ENCODE measurements around the gene POLA1. TPM values are rescaled to one million over a fixed set of nuclear protein-coding genes. Genes with fewer than 3 reads are reported as not detected.

Gene POLA1
- total RNA-seq, 1 donor from 2014 or later: 12.3 TPM

DNA sequence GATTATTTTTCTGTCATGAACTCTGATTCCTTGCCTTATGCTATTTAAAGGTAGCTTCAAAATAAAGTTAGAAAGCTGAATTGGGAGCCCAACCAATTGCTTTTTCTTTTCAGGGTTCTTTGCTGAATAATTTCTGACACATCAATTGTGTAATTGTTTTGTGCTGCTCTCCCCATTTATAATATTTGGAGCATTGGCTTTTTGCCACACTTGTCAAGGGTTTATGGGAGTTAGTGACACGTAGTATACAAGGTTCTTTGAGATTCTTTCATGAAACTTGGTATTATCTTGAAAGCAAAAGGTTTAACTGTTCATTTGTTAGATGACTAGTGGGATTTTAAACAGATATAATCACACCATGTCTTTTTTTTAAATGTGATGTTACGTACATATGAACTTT is 80.9 kb downstream of the POLA1 start:
- ATAC-seq: no peak
- Histone ChIP-seq H3K4me3 (no peak overlapping the region), H3K9me3 (no peaks in the 10 kb centered on the region), H3K4me1 (no peaks in the 10 kb centered on the region), H3K27ac (no peak overlapping the region), H3K27me3 (ENCODE audit: low read depth) (no peaks in the 10 kb centered on the region), H3K36me3 (no peaks in the 10 kb centered on the region)
- intact Hi-C loops (cut with DNase I): no loop called here
- TF ChIP-seq, protein P1, sequence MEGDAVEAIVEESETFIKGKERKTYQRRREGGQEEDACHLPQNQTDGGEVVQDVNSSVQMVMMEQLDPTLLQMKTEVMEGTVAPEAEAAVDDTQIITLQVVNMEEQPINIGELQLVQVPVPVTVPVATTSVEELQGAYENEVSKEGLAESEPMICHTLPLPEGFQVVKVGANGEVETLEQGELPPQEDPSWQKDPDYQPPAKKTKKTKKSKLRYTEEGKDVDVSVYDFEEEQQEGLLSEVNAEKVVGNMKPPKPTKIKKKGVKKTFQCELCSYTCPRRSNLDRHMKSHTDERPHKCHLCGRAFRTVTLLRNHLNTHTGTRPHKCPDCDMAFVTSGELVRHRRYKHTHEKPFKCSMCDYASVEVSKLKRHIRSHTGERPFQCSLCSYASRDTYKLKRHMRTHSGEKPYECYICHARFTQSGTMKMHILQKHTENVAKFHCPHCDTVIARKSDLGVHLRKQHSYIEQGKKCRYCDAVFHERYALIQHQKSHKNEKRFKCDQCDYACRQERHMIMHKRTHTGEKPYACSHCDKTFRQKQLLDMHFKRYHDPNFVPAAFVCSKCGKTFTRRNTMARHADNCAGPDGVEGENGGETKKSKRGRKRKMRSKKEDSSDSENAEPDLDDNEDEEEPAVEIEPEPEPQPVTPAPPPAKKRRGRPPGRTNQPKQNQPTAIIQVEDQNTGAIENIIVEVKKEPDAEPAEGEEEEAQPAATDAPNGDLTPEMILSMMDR (IDR thresholded peaks at IDR 0.05): no peak
- DNase-seq: no peak

DNA sequence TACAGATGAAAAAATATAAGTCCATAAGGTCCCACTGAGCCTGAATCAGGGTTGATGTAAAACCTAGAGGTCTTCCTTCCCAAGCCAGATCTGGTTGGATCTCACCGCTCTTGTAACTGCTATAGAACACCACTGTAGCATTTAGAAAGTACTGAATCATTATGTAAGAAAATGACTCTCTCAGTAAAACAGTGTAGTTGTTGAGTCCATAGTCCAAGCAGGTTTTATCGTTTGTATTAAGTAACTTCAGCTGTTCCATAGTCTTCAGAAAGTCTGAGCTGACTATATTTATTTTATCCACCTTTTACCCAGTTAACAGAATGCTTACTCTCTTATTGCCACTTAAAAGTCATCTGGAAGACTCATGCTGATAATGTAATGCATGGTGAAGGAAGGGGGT is 82.2 kb downstream of the POLA1 start:
- no peak overlapping the region for H3K27ac ChIP-seq
- TF ChIP-seq, protein P1 (IDR thresholded peaks at IDR 0.05): no peak
- no peak overlapping the region for H3K4me3 ChIP-seq
- no peaks in the 10 kb centered on the region for H3K9me3 ChIP-seq
- H3K4me1 ChIP-seq: no peaks in the 10 kb centered on the region
- H3K27me3 ChIP-seq (ENCODE audit: low read depth): no peaks in the 10 kb centered on the region
- intact Hi-C loops (cut with DNase I): no loop called here
- ATAC-seq (no peak), DNase-seq (no peak)
- no peaks in the 10 kb centered on the region for H3K36me3 ChIP-seq

DNA sequence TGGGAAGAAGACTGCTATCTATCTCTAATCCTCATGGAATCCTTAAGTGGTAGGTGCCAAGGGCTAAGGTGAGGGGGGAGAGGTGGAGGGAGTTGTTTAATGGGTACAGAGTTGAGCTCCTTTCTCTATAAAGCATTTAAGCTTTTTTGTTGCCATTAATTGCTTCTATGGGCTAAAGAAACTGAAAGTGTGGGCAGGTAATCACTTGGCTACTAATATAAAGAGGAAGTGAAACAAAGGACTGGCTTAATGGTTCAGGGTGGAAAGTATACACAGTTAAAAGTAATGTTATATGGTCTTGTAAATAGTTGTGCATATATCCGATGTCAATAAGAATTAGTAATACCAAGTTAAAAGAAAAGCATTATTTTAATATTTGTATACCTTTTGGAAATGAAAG is 83.9 kb downstream of the POLA1 start:
- H3K27me3 ChIP-seq (ENCODE audit: low read depth): no peaks in the 10 kb centered on the region
- H3K9me3 ChIP-seq: no peaks in the 10 kb centered on the region
- TF ChIP-seq, protein P1 (IDR thresholded peaks at IDR 0.05): no peak
- no peaks in the 10 kb centered on the region for H3K4me1 ChIP-seq
- no peak overlapping the region for H3K27ac ChIP-seq
- H3K36me3 ChIP-seq: no peaks in the 10 kb centered on the region
- intact Hi-C loops (cut with DNase I): no loop called here
- H3K4me3 ChIP-seq: no peak overlapping the region
- ATAC-seq: no peak
- DNase-seq: no peak

DNA sequence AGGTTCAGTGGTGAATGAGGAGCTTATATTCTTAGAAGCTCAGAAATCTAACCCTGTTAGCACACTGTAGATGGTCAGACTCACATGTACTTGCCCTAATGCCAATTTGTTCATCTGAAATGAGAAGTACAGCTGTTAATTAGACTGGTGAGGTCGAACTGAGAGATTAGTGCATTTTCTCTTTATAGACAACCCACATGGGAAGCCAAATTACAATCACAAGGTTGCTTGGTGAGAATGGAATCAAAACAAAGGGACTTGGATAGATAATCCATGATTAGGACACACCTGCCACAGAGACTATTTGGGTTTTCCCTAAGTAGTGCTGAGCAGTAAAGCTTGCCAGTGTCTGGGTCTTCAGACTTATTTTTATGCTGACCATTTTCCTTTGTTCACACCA is 88.3 kb downstream of the POLA1 start:
- TF ChIP-seq, protein P1 (IDR thresholded peaks at IDR 0.05): no peak
- no peaks in the 10 kb centered on the region for H3K36me3 ChIP-seq
- no peaks in the 10 kb centered on the region for H3K27me3 ChIP-seq (ENCODE audit: low read depth)
- DNase-seq (no peak), ATAC-seq (no peak)
- H3K9me3 ChIP-seq: no peaks in the 10 kb centered on the region
- intact Hi-C loops (cut with DNase I): no loop called here
- no peak overlapping the region for H3K27ac ChIP-seq
- H3K4me3 ChIP-seq: no peak overlapping the region
- H3K4me1 ChIP-seq: no peaks in the 10 kb centered on the region

DNA sequence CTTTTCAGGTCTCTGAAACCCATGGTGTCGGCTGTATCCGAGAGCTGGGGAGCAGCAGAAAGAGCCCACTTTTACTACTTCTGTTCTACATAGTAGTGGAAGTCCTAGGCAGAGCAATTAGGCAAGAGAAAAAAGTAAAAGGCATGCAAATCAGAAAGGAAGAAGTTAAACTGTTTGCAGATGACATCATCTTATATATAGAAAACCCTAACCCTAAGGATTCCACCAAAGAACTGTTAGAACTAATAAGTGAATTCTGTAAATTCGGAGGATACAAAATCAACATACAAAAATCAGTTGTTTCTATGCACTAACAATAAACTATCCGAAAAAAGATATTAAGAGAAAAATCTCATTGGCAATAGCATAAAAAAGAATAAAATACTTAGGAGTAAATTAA is 95.3 kb downstream of the POLA1 start:
- no peaks in the 10 kb centered on the region for H3K36me3 ChIP-seq
- no peak overlapping the region for H3K4me3 ChIP-seq
- intact Hi-C loops (cut with DNase I): no loop called here
- no peak overlapping the region for H3K27ac ChIP-seq
- H3K9me3 ChIP-seq: no peaks in the 10 kb centered on the region
- TF ChIP-seq, protein P1 (IDR thresholded peaks at IDR 0.05): no peak
- ATAC-seq (no peak), DNase-seq (no peak)
- no peaks in the 10 kb centered on the region for H3K4me1 ChIP-seq
- H3K27me3 ChIP-seq (ENCODE audit: low read depth): no peaks in the 10 kb centered on the region

DNA sequence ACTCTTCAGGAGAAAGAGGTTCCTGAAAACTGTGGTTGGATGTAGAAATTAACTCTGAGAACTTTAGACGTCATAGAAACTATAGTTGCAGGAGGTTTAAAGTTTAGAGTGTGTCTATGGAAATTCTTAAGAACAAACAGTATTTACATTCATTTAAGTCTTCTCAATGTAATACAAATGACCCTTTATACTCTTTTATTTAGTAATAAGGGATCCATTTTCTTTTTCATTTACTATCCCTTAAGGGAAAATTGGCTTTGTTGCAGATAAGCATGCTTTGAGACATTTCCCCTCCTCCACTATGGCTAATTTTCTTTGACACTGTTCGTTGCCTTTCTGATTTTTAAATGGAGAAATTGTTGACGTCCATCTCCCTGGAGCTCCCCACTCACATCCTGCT is 96.4 kb downstream of the POLA1 start:
- TF ChIP-seq, protein P1 (IDR thresholded peaks at IDR 0.05): no peak
- DNase-seq: no peak
- Histone ChIP-seq H3K4me3 (no peak overlapping the region), H3K27me3 (ENCODE audit: low read depth) (no peaks in the 10 kb centered on the region), H3K4me1 (no peaks in the 10 kb centered on the region), H3K9me3 (no peaks in the 10 kb centered on the region), H3K36me3 (no peaks in the 10 kb centered on the region), H3K27ac (no peak overlapping the region)
- intact Hi-C loops (cut with DNase I): no loop called here
- ATAC-seq: no peak
